Immature natural killer cell (primary cell): ENCODE data around the gene MICAL1. TPM values are rescaled to one million over a fixed set of nuclear protein-coding genes. Genes with fewer than 3 reads are reported as not detected.

Experiments used
- DNase-seq, 3 donors: peaks; one replicate each; pipeline ENCODE4 v3.0.0; 2022; ENCODE audit warnings: mixed read lengths in 1 of 3
- H3K27ac Mint-ChIP-seq, 6 donors: one replicate each; pipeline ENCODE4 v1.8.0; 2020; ENCODE audit warnings: mixed read lengths in 6 of 6, mild to moderate bottlenecking in 5 of 6, inconsistent platforms in 4 of 6, moderate library complexity in 3 of 6
- H3K27me3 Mint-ChIP-seq, 3 donors: one replicate each; pipeline ENCODE4 v1.8.0; 2020 to 2021; ENCODE audit warnings: low read depth in 3 of 3, mild to moderate bottlenecking in 3 of 3, mixed read lengths in 3 of 3, moderate library complexity in 3 of 3, inconsistent platforms in 1 of 3
- H3K36me3 Mint-ChIP-seq, 3 donors: one replicate each; pipeline ENCODE4 v1.8.0; 2020; ENCODE audit warnings: mixed read lengths in 3 of 3, inconsistent platforms in 2 of 3, mild to moderate bottlenecking in 2 of 3
- H3K4me1 Mint-ChIP-seq, 2 donors: one replicate each; pipeline ENCODE4 v1.8.0; 2020; ENCODE audit warnings: inconsistent platforms in 2 of 2, mild to moderate bottlenecking in 2 of 2, mixed read lengths in 2 of 2, moderate library complexity in 1 of 2
- H3K4me3 Mint-ChIP-seq, 5 donors: one replicate each; pipeline ENCODE4 v1.8.0; 2020; ENCODE audit warnings: mild to moderate bottlenecking in 5 of 5, mixed read lengths in 5 of 5, inconsistent platforms in 3 of 5, moderate library complexity in 3 of 5
- H3K9me3 Mint-ChIP-seq, 6 donors: one replicate each; pipeline ENCODE4 v1.8.0; 2020; ENCODE audit warnings: mild to moderate bottlenecking in 6 of 6, mixed read lengths in 6 of 6, inconsistent platforms in 4 of 6, moderate library complexity in 3 of 6
- polyA plus RNA-seq, 3 donors: library from polyadenylated mRNA; unstranded; fragments of 300-500 nt; fragmentation: Illumina TruSeq; gene quantifications; one replicate each; pipeline ENCODE4 v1.2.3, GENCODE V29; 2021

MICAL1 gene
- polyA plus RNA-seq, 3 donors from 2014 or later: 7.5 to 13.4 (median 9.5) TPM

GRCh38 chr6:109447087-109447486 lies 8.5 kb downstream of the MICAL1 start:
- H3K4me3 Mint-ChIP-seq: no peak overlapping the region
- H3K27ac Mint-ChIP-seq: no peak overlapping the region
- H3K27me3 Mint-ChIP-seq: peaks cover 0 to 5% (median 4%) of the 10 kb centered on the region in 3 donors
- peaks cover 33 to 53% of the 10 kb centered on the region in 2 donors for H3K4me1 Mint-ChIP-seq
- H3K36me3 Mint-ChIP-seq: peaks cover 9 to 17% (median 10%) of the 10 kb centered on the region in 3 donors
- DNase-seq: no peak
- no peaks in the 10 kb centered on the region for H3K9me3 Mint-ChIP-seq

GRCh38 chr6:109446541-109446940 lies 9.0 kb downstream of the MICAL1 start:
- H3K36me3 Mint-ChIP-seq: peaks cover 9 to 17% (median 10%) of the 10 kb centered on the region in 3 donors
- H3K4me3 Mint-ChIP-seq: no peak overlapping the region
- peaks cover 39 to 54% of the 10 kb centered on the region in 2 donors for H3K4me1 Mint-ChIP-seq
- DNase-seq: no peak
- H3K27me3 Mint-ChIP-seq: peaks cover 0 to 10% (median 7%) of the 10 kb centered on the region in 3 donors
- H3K27ac Mint-ChIP-seq: peak overlapping the region in 5 of 6 donors; percentile 15 to 80 (median 66)
- H3K9me3 Mint-ChIP-seq: no peaks in the 10 kb centered on the region

DNA sequence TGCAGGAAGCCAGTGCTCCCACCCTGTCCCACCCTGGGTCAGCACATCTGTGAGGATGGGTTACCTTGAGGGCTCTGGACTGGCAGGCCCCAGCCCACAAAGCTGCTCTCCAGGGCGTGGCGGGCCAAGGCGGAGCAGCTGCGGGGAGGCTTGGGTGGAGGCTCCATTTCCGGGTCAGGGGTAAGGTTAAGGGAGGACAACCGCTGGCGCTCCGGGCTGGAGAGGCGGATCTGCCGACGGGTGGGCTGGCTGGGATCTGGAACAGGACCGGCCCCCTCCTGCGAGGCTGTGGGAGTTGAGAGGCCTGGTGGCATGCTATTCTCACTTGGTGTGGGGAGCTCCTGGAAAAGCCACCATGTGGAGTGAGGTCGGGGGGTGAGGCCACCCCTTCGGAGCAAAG lies 9.5 kb downstream of the MICAL1 start:
- DNase-seq: no peak
- Mint-ChIP-seq H3K27me3 (peaks cover 3 to 11% (median 10%) of the 10 kb centered on the region in 3 donors), H3K9me3 (no peaks in the 10 kb centered on the region), H3K27ac (peak overlapping the region in 3 of 6 donors; percentile 15 to 67 (median 25)), H3K4me3 (no peak overlapping the region), H3K4me1 (peaks cover 44 to 59% of the 10 kb centered on the region in 2 donors), H3K36me3 (peaks cover 9 to 17% (median 10%) of the 10 kb centered on the region in 3 donors)

DNA sequence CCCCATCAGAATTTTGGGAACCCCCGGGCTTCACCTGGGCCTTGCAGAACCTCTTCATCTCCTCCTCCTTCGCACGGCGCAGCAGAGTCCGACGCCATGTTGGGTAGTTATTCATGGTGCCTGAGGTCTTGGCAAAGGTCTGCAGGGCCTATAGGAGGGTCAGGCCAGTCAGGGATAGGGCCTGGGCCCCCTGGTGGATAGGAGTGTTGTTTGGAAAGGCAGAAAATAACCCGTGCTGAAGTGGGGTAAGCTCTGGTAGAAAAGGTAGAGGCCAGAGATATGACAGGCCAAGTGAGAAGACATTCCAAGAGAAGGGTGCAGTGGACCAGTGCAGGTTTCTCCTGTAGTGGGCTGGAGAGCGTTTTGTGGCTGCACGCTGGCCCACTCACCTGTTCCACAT lies 10.2 kb downstream of the MICAL1 start:
- no peaks in the 10 kb centered on the region for H3K9me3 Mint-ChIP-seq
- peak overlapping the region in 2 of 6 donors; percentile 4 to 27 for H3K27ac Mint-ChIP-seq
- no peak for DNase-seq
- peaks cover 5 to 12% (median 7%) of the 10 kb centered on the region in 3 donors for H3K36me3 Mint-ChIP-seq
- peaks cover 39 to 55% of the 10 kb centered on the region in 2 donors for H3K4me1 Mint-ChIP-seq
- peaks cover 5 to 13% (median 12%) of the 10 kb centered on the region in 3 donors for H3K27me3 Mint-ChIP-seq
- H3K4me3 Mint-ChIP-seq: no peak overlapping the region

- Mint-ChIP-seq H3K9me3 (no peaks in the 10 kb centered on the region), H3K4me3 (no peak overlapping the region), H3K36me3 (peaks cover 5 to 12% (median 7%) of the 10 kb centered on the region in 3 donors), H3K4me1 (peaks cover 28 to 46% of the 10 kb centered on the region in 2 donors), H3K27me3 (peaks cover 5 to 16% (median 10%) of the 10 kb centered on the region in 3 donors), H3K27ac (peak overlapping the region in 4 of 6 donors; percentile 84 to 96 (median 88))
- no peak for DNase-seq
Observed at GRCh38 chr6:109443425-109443950, 12.1 kb downstream of the MICAL1 start.

DNA sequence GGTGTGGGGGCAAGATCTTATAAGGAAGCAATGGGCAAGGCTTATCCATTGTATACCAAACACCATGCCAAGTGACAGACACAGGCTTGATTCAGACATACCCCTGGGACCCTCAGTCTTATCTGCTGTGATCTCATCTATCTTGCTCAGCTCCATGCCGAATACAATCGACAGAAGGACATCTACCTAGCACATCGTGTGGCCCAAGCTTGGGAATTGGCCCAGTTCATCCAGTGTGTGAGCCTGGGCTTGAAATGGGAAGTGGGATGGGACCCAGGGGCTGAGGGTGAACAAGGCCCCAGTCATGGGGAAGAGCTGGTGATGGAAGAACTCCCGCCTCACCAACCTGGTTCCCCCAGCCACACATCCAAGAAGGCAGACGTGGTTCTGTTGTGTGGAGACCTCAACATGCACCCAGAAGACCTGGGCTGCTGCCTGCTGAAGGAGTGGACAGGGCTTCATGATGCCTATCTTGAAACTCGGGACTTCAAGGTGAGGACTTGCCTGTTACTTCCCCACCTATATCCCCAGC lies 13.1 kb downstream of the MICAL1 start:
- peaks cover 5 to 13% (median 10%) of the 10 kb centered on the region in 3 donors for H3K27me3 Mint-ChIP-seq
- H3K27ac Mint-ChIP-seq: peak overlapping the region; percentile 84 to 96 (median 92)
- H3K9me3 Mint-ChIP-seq: no peaks in the 10 kb centered on the region

GRCh38 chr6:109441069-109441816 lies 14.3 kb downstream of the MICAL1 start:
- Mint-ChIP-seq H3K4me3 (peak overlapping the region; percentile 88 to 93 (median 91)), H3K36me3 (peaks cover 3 to 7% (median 5%) of the 10 kb centered on the region in 3 donors), H3K4me1 (peaks cover 21 to 34% of the 10 kb centered on the region in 2 donors), H3K27me3 (peaks cover 5 to 11% (median 10%) of the 10 kb centered on the region in 3 donors), H3K27ac (peak overlapping the region; percentile 84 to 96 (median 92)), H3K9me3 (no peaks in the 10 kb centered on the region)
- DNase-seq: peak; percentile 63 to 69 (median 67)

More for the DNA sequence above, 13.1 kb downstream of the MICAL1 start:
- Mint-ChIP-seq H3K4me1 (peaks cover 23 to 40% of the 10 kb centered on the region in 2 donors), H3K36me3 (peaks cover 5 to 12% (median 7%) of the 10 kb centered on the region in 3 donors), H3K4me3 (peak overlapping the region; percentile 88 to 93 (median 91))
- no peak for DNase-seq

DNA sequence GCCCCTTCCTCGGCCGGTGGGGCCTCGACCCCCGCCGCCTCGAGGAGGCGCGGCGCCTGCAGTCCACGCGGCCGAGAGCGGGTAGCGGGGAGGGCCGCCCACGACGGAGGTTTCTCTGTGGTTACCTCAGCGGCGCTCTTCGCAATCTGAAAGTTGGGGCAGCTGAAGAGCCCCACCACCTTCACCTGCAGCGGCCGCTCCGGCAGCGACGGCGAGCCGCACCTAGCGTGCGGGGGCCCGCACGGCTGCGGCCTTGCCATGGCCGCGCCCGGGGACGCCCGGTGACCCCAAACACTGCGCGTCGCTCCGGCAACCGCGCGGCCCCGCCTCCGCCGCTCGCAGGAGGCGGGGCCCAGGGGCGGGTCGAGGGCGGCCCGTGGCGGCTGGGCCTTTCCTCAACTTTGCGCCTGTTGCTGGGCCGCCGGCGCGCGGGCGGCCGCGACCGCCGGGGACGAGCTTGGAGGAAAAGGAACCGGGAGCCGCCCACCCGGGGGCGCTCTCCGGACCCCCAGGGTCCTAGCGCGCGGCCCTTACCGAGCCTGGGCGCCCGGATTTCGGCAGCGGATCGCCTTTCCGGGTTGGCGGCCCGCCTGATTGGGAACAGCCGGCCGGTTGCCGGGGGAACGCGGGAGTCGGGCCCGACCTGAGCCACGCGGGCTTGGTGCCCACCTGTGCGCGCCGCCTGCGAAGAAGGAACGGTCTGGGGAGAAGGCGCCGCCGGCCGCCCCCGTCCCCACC lies 15.1 kb downstream of the MICAL1 start, which contains the start of the genes PPIL6 and SMPD2:
Gene PPIL6, minus strand, starts transcription at position 298 of the 738 bp plus-strand sequence. Its CDS starts 38 bp downstream, at position 260.
Gene SMPD2, plus strand, starts transcription at position 394 of the 738 bp plus-strand sequence. CDS start 398 bp downstream, outside the sequence.
- H3K27me3 Mint-ChIP-seq: peaks cover 5 to 11% (median 10%) of the 10 kb centered on the region in 3 donors
- no peaks in the 10 kb centered on the region for H3K9me3 Mint-ChIP-seq
- peak within 1 kb of the TSS; percentile 84 to 96 (median 92) for H3K27ac Mint-ChIP-seq
- H3K4me1 Mint-ChIP-seq: peaks cover 20 to 33% of the 10 kb centered on the region in 2 donors
- peak; percentile 82 to 86 (median 85) for DNase-seq
- peaks cover 2 to 5% (median 3%) of the 10 kb centered on the region in 3 donors for H3K36me3 Mint-ChIP-seq
- H3K4me3 Mint-ChIP-seq: peak within 1 kb of the TSS; percentile 88 to 93 (median 91)

GRCh38 chr6:109436041-109436440 lies 19.5 kb downstream of the MICAL1 start:
- H3K27ac Mint-ChIP-seq: no peak overlapping the region
- peaks cover 1 to 9% (median 2%) of the 10 kb centered on the region in 3 donors for H3K27me3 Mint-ChIP-seq
- no peak for DNase-seq
- H3K4me3 Mint-ChIP-seq: no peak overlapping the region
- H3K9me3 Mint-ChIP-seq: no peaks in the 10 kb centered on the region
- peaks cover 4 to 7% of the 10 kb centered on the region in 2 donors for H3K4me1 Mint-ChIP-seq
- H3K36me3 Mint-ChIP-seq: no peaks in the 10 kb centered on the region

- Mint-ChIP-seq H3K9me3 (no peaks in the 10 kb centered on the region), H3K27me3 (peaks cover 0 to 6% (median 0%) of the 10 kb centered on the region in 3 donors), H3K4me3 (no peak overlapping the region), H3K36me3 (no peaks in the 10 kb centered on the region), H3K4me1 (peaks cover 0 to under 1% of the 10 kb centered on the region in 2 donors), H3K27ac (no peak overlapping the region)
- DNase-seq: no peak
Observed at GRCh38 chr6:109434456-109434855, 21.1 kb downstream of the MICAL1 start.

DNA sequence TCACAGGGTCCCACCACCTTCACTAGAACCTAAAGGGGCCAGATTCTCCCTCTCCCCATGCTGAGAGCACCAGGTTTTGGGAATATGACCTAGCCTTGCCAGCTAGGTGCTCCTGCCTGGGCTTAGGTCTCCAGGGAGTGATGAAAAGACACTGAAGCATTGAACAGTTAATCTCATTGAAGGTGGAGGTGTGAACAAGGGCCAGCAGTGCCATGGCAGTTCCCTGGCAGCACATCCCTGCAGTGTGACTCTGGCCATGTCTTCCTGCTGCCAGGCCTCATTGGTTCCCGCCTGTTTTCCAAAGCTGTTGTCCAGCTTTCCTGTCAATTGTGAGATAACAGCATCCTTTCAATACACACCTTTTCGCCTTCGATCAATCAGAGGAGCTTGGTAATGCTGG lies 26.1 kb downstream of the MICAL1 start:
- Mint-ChIP-seq H3K36me3 (no peaks in the 10 kb centered on the region), H3K27ac (no peak overlapping the region), H3K4me3 (no peak overlapping the region), H3K4me1 (peaks cover 0 to 5% of the 10 kb centered on the region in 2 donors), H3K9me3 (no peaks in the 10 kb centered on the region), H3K27me3 (peaks cover 0 to 1% (median 0%) of the 10 kb centered on the region in 3 donors)
- no peak for DNase-seq

DNA sequence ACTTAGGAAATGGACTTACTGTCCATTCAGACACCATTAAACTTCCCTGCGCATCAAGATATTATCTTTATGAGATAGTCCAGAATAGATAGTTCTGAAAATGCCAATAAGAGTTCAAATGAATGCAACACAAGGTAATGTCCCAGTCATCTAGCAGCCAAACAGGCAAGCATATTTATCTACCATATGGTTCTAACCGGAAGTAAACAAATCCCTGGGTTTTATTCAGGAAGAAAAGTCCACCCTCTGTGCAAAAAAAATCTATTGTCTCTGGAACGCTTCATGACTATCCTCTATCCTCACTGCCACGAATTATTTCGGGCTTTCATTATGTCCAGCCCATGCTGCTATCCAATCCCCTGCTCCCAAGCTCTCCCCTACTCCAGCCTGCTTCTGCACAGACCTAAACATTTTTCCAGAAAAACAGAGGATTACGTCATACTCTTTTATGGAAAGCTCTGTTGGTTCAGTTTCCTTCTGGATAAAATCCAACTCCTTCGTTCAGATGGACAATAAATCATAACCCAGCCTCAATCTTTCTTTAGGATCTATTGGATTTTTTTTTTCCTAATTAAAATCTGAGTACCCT lies 26.6 kb downstream of the MICAL1 start:
- H3K4me3 Mint-ChIP-seq: no peak overlapping the region

DNA sequence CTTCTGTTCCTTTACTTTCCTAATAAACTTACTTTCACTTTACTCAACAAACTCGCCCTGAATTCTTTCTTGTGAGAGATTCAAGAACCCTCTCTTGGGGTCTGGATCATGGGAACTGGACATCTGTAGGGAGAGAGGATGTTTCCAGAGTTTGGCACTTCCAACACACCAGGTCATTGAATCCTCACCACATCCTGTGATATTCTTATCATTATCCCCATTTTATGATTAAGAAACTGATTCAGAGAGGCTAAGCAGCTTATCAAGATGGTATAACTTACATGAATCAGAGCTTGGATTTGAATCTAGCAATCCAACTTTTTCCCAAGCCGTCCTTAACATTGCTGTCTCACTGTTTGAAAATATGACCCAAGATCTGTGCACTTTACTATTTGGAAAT lies 30.6 kb downstream of the MICAL1 start:
- Mint-ChIP-seq H3K36me3 (no peaks in the 10 kb centered on the region), H3K27me3 (no peaks in the 10 kb centered on the region), H3K27ac (no peak overlapping the region), H3K9me3 (no peaks in the 10 kb centered on the region), H3K4me3 (no peak overlapping the region), H3K4me1 (peaks cover 0 to 5% of the 10 kb centered on the region in 2 donors)
- no peak for DNase-seq

More for the DNA sequence above, 26.6 kb downstream of the MICAL1 start:
- no peak for DNase-seq
- no peaks in the 10 kb centered on the region for H3K36me3 Mint-ChIP-seq
- no peaks in the 10 kb centered on the region for H3K9me3 Mint-ChIP-seq
- no peak overlapping the region for H3K27ac Mint-ChIP-seq
- H3K4me1 Mint-ChIP-seq: peaks cover 0 to 5% of the 10 kb centered on the region in 2 donors
- H3K27me3 Mint-ChIP-seq: peaks cover 0 to 1% (median 0%) of the 10 kb centered on the region in 3 donors
